ENCODE data around the gene MAFG. TPM values are rescaled to one million over a fixed set of nuclear protein-coding genes. Genes with fewer than 3 reads are reported as not detected.

The MAFG gene
- total and polyA plus RNA-seq, 2 of the 13 experiments (the other 11 are each of a cell fraction or from before 2014, with no cell fraction given) = 14.5 to 20.0 TPM

DNA sequence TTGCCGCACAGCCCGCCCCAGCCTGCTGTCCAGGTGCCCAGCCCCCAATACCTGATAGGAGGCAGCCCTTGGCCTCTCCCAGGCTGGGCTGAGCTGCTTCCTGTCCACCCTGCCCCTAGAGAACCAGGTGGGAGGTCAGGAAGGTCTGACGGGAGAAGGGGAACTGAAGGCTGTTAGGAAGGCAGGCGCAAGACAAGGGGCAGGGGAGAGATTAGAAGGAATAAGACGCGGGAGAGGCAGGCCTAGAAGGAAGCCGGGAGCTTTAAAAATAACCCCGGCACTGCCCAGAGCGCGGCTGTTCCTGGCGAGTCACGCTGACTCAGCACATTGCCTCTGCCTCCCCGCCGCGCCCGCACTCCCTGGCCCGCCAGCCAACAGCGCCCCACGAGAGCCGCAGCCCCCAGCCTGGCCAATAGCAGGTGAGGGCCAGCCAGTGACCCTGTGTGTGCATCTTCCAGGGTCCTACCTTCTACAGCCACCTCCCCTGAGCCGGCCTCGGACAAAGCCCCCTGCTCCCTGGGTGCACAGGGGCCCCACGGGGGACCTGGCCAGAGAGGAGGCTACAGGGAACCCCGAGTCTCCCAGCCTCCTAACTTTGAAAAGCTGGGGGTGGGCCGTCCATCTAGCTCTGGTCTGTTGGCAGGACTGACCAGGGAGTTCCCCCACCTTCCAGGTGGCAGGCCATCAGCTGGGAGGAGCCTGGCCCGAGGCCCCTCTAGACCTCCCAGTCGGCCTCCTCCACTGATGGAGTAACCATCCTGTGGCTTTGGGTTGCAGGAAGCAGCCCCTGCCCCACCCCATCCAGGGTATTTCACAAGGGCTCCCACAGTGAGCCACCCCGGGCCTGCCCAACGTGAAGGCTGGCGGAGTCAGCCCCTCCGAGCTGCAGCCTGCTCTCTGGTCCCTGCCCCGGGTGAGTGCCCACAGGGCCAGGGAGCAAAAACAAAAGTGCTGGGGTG is 4.0 kb downstream of the MAFG start (continued):
- TF ChIP-seq ZNF564 (CRISPR knock-in tag; IDR thresholded peaks at IDR 0.05) (no peak), CHD2 (IDR thresholded peaks at IDR 0.05; ENCODE audit: low read depth, low read length) (no peak), HDAC1 (CRISPR knock-in tag; IDR thresholded peaks at IDR 0.05) (no peak), PCBP2 (optimal IDR thresholded peaks at IDR 0.05; ENCODE audit: low read depth, low read length, poor library complexity, severe bottlenecking) (no peak), NFATC3 (CRISPR knock-in tag; IDR thresholded peaks at IDR 0.05) (no peak), ISL2 (CRISPR knock-in tag; IDR thresholded peaks at IDR 0.05) (no peak), NFYC (CRISPR knock-in tag; IDR thresholded peaks at IDR 0.05) (no peak)
- TF ChIP-seq, protein P1, sequence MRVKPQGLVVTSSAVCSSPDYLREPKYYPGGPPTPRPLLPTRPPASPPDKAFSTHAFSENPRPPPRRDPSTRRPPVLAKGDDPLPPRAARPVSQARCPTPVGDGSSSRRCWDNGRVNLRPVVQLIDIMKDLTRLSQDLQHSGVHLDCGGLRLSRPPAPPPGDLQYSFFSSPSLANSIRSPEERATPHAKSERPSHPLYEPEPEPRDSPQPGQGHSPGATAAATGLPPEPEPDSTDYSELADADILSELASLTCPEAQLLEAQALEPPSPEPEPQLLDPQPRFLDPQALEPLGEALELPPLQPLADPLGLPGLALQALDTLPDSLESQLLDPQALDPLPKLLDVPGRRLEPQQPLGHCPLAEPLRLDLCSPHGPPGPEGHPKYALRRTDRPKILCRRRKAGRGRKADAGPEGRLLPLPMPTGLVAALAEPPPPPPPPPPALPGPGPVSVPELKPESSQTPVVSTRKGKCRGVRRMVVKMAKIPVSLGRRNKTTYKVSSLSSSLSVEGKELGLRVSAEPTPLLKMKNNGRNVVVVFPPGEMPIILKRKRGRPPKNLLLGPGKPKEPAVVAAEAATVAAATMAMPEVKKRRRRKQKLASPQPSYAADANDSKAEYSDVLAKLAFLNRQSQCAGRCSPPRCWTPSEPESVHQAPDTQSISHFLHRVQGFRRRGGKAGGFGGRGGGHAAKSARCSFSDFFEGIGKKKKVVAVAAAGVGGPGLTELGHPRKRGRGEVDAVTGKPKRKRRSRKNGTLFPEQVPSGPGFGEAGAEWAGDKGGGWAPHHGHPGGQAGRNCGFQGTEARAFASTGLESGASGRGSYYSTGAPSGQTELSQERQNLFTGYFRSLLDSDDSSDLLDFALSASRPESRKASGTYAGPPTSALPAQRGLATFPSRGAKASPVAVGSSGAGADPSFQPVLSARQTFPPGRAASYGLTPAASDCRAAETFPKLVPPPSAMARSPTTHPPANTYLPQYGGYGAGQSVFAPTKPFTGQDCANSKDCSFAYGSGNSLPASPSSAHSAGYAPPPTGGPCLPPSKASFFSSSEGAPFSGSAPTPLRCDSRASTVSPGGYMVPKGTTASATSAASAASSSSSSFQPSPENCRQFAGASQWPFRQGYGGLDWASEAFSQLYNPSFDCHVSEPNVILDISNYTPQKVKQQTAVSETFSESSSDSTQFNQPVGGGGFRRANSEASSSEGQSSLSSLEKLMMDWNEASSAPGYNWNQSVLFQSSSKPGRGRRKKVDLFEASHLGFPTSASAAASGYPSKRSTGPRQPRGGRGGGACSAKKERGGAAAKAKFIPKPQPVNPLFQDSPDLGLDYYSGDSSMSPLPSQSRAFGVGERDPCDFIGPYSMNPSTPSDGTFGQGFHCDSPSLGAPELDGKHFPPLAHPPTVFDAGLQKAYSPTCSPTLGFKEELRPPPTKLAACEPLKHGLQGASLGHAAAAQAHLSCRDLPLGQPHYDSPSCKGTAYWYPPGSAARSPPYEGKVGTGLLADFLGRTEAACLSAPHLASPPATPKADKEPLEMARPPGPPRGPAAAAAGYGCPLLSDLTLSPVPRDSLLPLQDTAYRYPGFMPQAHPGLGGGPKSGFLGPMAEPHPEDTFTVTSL (CRISPR knock-in tag; IDR thresholded peaks at IDR 0.05; ENCODE audit: borderline replicate concordance) = no peak

Data from HepG2 (cell line).